DND-41 (cell line): ENCODE data around the gene RPL36AL.
A peak's percentile ranks its signal among the peaks of the same experiment; 100 is the strongest.

Source experiments
- ATAC-seq: fragments of 200-7000 bp; cut with Tn5 transposase; 3 replicates; pipeline ENCODE4 v1.9.1; 2021; ENCODE audit warnings: low read depth; ENCODE audit not compliant: insufficient read depth
- DNase-seq: peaks from one replicate; pipeline ENCODE4 v3.0.0-alpha.2; 2020
- H2AFZ ChIP-seq: 2 replicates; pipeline ENCODE4 v1.6.0; 2012; ENCODE audit warnings: low read depth, low read length
- H3K27ac ChIP-seq: 2 replicates; pipeline ENCODE4 v1.5.1; 2012; ENCODE audit warnings: low read length, inconsistent platforms
- H3K27me3 ChIP-seq: fragments of 200-600 bp; sonication (generic); 2 replicates; pipeline ENCODE4 v1.6.0; 2012; ENCODE audit warnings: low read length, mild to moderate bottlenecking, inconsistent platforms; ENCODE audit not compliant: insufficient read depth, poor library complexity
- H3K36me3 ChIP-seq: 2 replicates; pipeline ENCODE4 v1.5.1; 2012; ENCODE audit warnings: low read length, inconsistent platforms; ENCODE audit not compliant: insufficient read depth
- H3K4me1 ChIP-seq: 2 replicates; pipeline ENCODE4 v1.5.1; 2012; ENCODE audit warnings: mild to moderate bottlenecking, low read length; ENCODE audit not compliant: insufficient read depth
- H3K4me2 ChIP-seq: 2 replicates; pipeline ENCODE4 v1.6.0; 2012; ENCODE audit warnings: mild to moderate bottlenecking, moderate library complexity, low read length, inconsistent platforms; ENCODE audit not compliant: insufficient read depth
- H3K4me3 ChIP-seq, 2 experiments: fragments of 200-600 bp in 1 of 2; shearing (Covaris generic) in 1 of 2; 2 replicates each; pipeline ENCODE4 v1.5.1; 2012 to 2016; ENCODE audit warnings: inconsistent platforms in 2 of 2, low read length in 2 of 2, mild to moderate bottlenecking in 2 of 2, low read depth in 1 of 2, moderate library complexity in 1 of 2
- H3K79me2 ChIP-seq: 2 replicates; pipeline ENCODE4 v1.6.0; 2012; ENCODE audit warnings: low read length, inconsistent platforms; ENCODE audit not compliant: insufficient read depth
- H3K9ac ChIP-seq: 2 replicates; pipeline ENCODE4 v1.6.0; 2012; ENCODE audit warnings: low read depth, mild to moderate bottlenecking, inconsistent platforms, low read length, moderate library complexity
- H3K9me3 ChIP-seq: 2 replicates; pipeline ENCODE4 v1.5.1; 2012; ENCODE audit warnings: low read length, moderate library complexity, mild to moderate bottlenecking, inconsistent platforms; ENCODE audit not compliant: insufficient read depth, severe bottlenecking
- H4K20me1 ChIP-seq: 2 replicates; pipeline ENCODE4 v1.6.0; 2012; ENCODE audit warnings: low read length; ENCODE audit not compliant: insufficient read depth
- EZH2 ChIP-seq: IDR thresholded peaks from 3 replicates; pipeline ENCODE4 v1.6.1; 2012; ENCODE audit warnings: borderline replicate concordance, low read depth, mild to moderate bottlenecking, moderate library complexity, low read length, inconsistent platforms; ENCODE audit not compliant: severe bottlenecking
- TF ChIP-seq, protein P1 (sequence below): IDR thresholded peaks from 2 replicates; pipeline ENCODE4 v1.5.1; 2012; ENCODE audit warnings: borderline replicate concordance, low read length, moderate library complexity, mild to moderate bottlenecking; ENCODE audit not compliant: poor library complexity, severe bottlenecking; ENCODE audit errors: extremely low read depth

The RPL36AL gene

DNA sequence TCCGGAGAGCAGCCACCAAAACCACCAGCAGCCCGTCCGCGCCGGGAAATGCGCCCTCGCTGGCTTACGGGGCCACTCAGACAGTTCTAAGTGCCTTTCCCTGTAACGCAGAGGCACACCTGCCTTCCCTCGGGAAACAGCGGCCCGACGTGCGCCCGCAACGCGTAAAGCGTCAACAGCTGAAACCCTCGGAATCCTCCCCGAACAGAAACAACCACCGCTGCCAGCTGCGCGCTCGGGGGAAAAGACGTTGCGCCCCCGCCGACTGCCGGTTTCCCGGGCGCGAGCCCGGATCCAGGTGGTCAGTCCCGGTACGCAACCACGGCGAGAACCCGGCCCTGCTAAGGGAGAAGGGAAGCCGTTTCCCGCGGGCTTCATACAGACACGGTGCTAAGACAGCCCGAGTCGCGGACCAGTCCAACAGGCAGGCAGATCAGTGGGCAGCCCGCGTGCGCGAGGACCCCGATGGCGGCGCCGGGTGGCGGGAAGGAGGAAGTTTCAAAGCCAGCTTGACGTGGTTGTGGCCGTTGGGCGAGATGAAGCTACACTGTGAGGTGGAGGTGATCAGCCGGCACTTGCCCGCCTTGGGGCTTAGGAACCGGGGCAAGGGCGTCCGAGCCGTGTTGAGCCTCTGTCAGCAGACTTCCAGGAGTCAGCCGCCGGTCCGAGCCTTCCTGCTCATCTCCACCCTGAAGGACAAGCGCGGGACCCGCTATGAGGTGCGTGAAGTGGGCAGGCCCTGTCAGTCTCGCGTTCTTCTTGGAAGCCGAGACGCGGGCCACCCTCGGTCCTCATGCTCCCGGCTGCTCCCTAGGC lies 21.7 kb downstream of the RPL36AL start, which contains the start of gene LRR1:
Gene LRR1, plus strand, starts transcription at position 456 of the 816 bp plus-strand sequence. Its CDS starts 81 bp downstream, at position 537.
- H2AFZ ChIP-seq, result peak within 1 kb of the TSS; percentile 78
- H3K79me2 ChIP-seq, result peaks cover 63% of the 10 kb centered on the region

DNA sequence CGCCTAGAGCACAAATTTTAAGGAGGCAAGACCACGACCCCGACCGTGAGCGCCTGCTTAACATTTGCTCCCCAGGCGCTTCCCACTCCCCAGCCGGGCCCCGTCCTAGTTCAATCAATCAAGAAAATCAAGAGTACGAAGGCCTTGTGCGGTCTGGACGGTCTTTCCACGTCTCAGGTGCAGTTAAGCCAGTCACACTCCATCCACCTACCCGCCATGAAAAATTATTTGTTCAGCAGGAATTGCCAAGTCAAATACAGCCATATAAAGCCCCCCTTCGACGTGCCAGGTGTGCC lies 22.3 kb downstream of the RPL36AL start:
- ATAC-seq (peak; percentile 15; the same call in 2 of the 3 replicates), DNase-seq (no peak)
- TF ChIP-seq EZH2, result no peak
- TF ChIP-seq, protein P1, sequence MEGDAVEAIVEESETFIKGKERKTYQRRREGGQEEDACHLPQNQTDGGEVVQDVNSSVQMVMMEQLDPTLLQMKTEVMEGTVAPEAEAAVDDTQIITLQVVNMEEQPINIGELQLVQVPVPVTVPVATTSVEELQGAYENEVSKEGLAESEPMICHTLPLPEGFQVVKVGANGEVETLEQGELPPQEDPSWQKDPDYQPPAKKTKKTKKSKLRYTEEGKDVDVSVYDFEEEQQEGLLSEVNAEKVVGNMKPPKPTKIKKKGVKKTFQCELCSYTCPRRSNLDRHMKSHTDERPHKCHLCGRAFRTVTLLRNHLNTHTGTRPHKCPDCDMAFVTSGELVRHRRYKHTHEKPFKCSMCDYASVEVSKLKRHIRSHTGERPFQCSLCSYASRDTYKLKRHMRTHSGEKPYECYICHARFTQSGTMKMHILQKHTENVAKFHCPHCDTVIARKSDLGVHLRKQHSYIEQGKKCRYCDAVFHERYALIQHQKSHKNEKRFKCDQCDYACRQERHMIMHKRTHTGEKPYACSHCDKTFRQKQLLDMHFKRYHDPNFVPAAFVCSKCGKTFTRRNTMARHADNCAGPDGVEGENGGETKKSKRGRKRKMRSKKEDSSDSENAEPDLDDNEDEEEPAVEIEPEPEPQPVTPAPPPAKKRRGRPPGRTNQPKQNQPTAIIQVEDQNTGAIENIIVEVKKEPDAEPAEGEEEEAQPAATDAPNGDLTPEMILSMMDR, result no peak
- Histone ChIP-seq H4K20me1 (peaks cover 13% of the 10 kb centered on the region; the same call in 1 of the 2 replicates), H3K4me2 (peak overlapping the region; percentile 61), H3K9ac (peak overlapping the region; percentile 89), H3K27ac (peak overlapping the region; percentile 97), H2AFZ (peak overlapping the region; percentile 78), H3K79me2 (peaks cover 59% of the 10 kb centered on the region), H3K4me3 (peak overlapping the region; percentile 75 to 99), H3K36me3 (peaks cover 26% of the 10 kb centered on the region), H3K4me1 (peaks cover 36% of the 10 kb centered on the region), H3K9me3 (no peaks in the 10 kb centered on the region), H3K27me3 (no peaks in the 10 kb centered on the region)

More for the DNA sequence above, 21.7 kb downstream of the RPL36AL start, which contains the start of gene LRR1:
- peak within 1 kb of the TSS; percentile 89 for H3K9ac ChIP-seq
- H3K27ac ChIP-seq, result peak within 1 kb of the TSS; percentile 97
- H4K20me1 ChIP-seq, result peaks cover 13% of the 10 kb centered on the region; the same call in 1 of the 2 replicates
- H3K36me3 ChIP-seq, result peaks cover 31% of the 10 kb centered on the region
- no peak for TF ChIP-seq EZH2
- TF ChIP-seq, protein P1, result no peak
- H3K9me3 ChIP-seq, result no peaks in the 10 kb centered on the region
- H3K27me3 ChIP-seq, result no peaks in the 10 kb centered on the region
- peak within 1 kb of the TSS; percentile 75 to 99 for H3K4me3 ChIP-seq
- H3K4me1 ChIP-seq, result peaks cover 36% of the 10 kb centered on the region
- DNase-seq, result peak; percentile 89
- ATAC-seq, result peak; percentile 74
- peak within 1 kb of the TSS; percentile 61 for H3K4me2 ChIP-seq

DNA sequence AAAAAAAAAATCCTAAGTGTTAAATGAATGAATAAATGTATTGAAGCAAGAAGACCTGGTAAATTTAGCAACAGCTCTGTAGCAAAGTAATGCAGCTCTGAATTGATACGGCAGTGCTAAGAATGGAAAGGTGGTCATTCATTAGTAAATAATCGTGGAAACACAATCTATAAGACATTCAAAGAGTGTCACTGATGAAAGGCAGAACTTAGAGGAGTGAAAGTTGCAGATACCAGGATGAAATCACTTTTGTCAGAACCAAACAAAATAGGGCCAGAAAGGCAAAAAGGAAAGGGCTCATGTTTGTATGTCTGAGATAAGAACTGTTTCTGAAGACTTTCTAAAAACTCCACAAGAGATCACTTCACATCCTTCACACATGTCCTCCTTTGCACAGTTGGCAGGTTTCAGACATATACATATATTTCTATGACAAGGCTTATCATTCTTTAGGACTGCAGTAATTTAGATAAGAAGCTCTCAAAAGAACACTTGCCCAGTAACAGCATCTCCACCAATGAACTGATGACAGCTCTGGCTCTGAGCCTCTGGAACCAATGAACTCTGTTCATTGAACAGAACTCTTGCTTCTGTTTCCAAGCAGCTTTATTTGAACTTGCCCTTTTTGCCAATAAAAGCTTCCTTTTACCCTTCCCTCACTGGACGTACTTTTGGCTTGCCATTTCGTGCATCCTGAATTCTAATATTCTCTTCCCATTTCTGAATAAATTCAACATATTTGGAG lies 25.9 kb downstream of the RPL36AL start:
- Histone ChIP-seq H3K36me3 (peaks cover 3% of the 10 kb centered on the region; the same call in 1 of the 2 replicates), H3K79me2 (peaks cover 24% of the 10 kb centered on the region), H3K9me3 (no peaks in the 10 kb centered on the region), H2AFZ (no peak overlapping the region), H3K9ac (no peak overlapping the region), H3K4me1 (peaks cover 11% of the 10 kb centered on the region), H4K20me1 (no peaks in the 10 kb centered on the region), H3K4me2 (no peak overlapping the region), H3K27me3 (no peaks in the 10 kb centered on the region), H3K27ac (no peak overlapping the region), H3K4me3 (no peak overlapping the region)
- DNase-seq (no peak), ATAC-seq (no peak)
- no peak for TF ChIP-seq EZH2
- TF ChIP-seq, protein P1, result no peak
